SJSA1 (cell line): ENCODE data around the gene RRBP1. TPM values are rescaled to one million over a fixed set of nuclear protein-coding genes. Genes with fewer than 3 reads are reported as not detected.

Experiments used
- DNase-seq, 2 experiments: peaks; one replicate each; pipeline ENCODE4 v3.0.0-alpha.2; 2015 to 2020; ENCODE audit warnings: low spot score in 2 of 2, low read depth in 1 of 2
- H3K27ac ChIP-seq: fragments of 250-450 bp; sonication (Bioruptor Pico); 2 replicates; pipeline ENCODE4 v1.5.1; 2020; ENCODE audit warnings: mild to moderate bottlenecking, moderate library complexity
- H3K27me3 ChIP-seq: fragments of 250-450 bp; sonication (Bioruptor Pico); replicated peaks from 2 replicates; pipeline ENCODE4 v1.5.1; 2020; ENCODE audit warnings: mild to moderate bottlenecking, moderate library complexity
- H3K36me3 ChIP-seq: fragments of 250-450 bp; sonication (Bioruptor Pico); 2 replicates; pipeline ENCODE4 v1.5.1; 2020; ENCODE audit warnings: mild to moderate bottlenecking
- H3K4me1 ChIP-seq: fragments of 250-450 bp; sonication (Bioruptor Pico); replicated peaks from 2 replicates; pipeline ENCODE4 v1.6.1; 2021; ENCODE audit warnings: mild to moderate bottlenecking
- H3K4me3 ChIP-seq: fragments of 250-450 bp; sonication (Bioruptor Pico); 2 replicates; pipeline ENCODE4 v1.5.1; 2020; ENCODE audit warnings: mild to moderate bottlenecking
- H3K9me3 ChIP-seq: fragments of 250-450 bp; sonication (Bioruptor Pico); replicated peaks from 2 replicates; pipeline ENCODE4 v1.5.1; 2020; ENCODE audit warnings: mild to moderate bottlenecking
- total RNA-seq: library from RNA; depleted of rRNA; stranded (reverse); fragments of >200 nt; shearing (Covaris generic); gene quantifications from 2 replicates; pipeline ENCODE4 v1.2.3, GENCODE V29; 2014

RRBP1 gene
- total RNA-seq, 1 experiment from 2014 or later = 272 TPM

- H3K27me3 ChIP-seq = no peaks in the 10 kb centered on the region
- no peaks in the 10 kb centered on the region for H3K4me1 ChIP-seq
- H3K36me3 ChIP-seq = peaks cover 95% of the 10 kb centered on the region
- H3K9me3 ChIP-seq = 0 out of 2 replicates have a peak, but pooled peaks cover 2% of the 10 kb centered on the region
- no peak overlapping the region for H3K4me3 ChIP-seq
- no peak overlapping the region for H3K27ac ChIP-seq
- no peak for DNase-seq
Measured at GRCh38 chr20:17641993-17642392, 40.0 kb downstream of the RRBP1 start.

- Histone ChIP-seq H3K36me3 (peaks cover 95% of the 10 kb centered on the region), H3K9me3 (0 out of 2 replicates have a peak, but pooled peaks cover 2% of the 10 kb centered on the region), H3K4me1 (no peaks in the 10 kb centered on the region), H3K27ac (no peak overlapping the region), H3K4me3 (no peak overlapping the region), H3K27me3 (no peaks in the 10 kb centered on the region)
- DNase-seq = no peak
Measured at GRCh38 chr20:17641520-17641964, 40.5 kb downstream of the RRBP1 start.

- no peak for DNase-seq
- H3K36me3 ChIP-seq = peaks cover 95% of the 10 kb centered on the region
Measured at GRCh38 chr20:17640875-17641378, 41.1 kb downstream of the RRBP1 start.

GRCh38 chr20:17640146-17640874 is 41.7 kb downstream of the RRBP1 start:
- no peak overlapping the region for H3K27ac ChIP-seq
- H3K4me3 ChIP-seq = no peak overlapping the region
- DNase-seq = no peak
- H3K36me3 ChIP-seq = peaks cover 95% of the 10 kb centered on the region
- no peaks in the 10 kb centered on the region for H3K4me1 ChIP-seq
- H3K9me3 ChIP-seq = 0 out of 2 replicates have a peak, but pooled peaks cover 2% of the 10 kb centered on the region
- no peaks in the 10 kb centered on the region for H3K27me3 ChIP-seq

More at GRCh38 chr20:17640875-17641378, 41.1 kb downstream of the RRBP1 start:
- Histone ChIP-seq H3K4me1 (no peaks in the 10 kb centered on the region), H3K27me3 (no peaks in the 10 kb centered on the region), H3K9me3 (0 out of 2 replicates have a peak, but pooled peaks cover 2% of the 10 kb centered on the region), H3K4me3 (no peak overlapping the region), H3K27ac (no peak overlapping the region)

GRCh38 chr20:17638835-17639407 is 43.1 kb downstream of the RRBP1 start:
- Histone ChIP-seq H3K27ac (no peak overlapping the region), H3K4me1 (no peaks in the 10 kb centered on the region), H3K36me3 (peaks cover 96% of the 10 kb centered on the region), H3K4me3 (no peak overlapping the region), H3K9me3 (0 out of 2 replicates have a peak, but pooled peaks cover 2% of the 10 kb centered on the region), H3K27me3 (no peaks in the 10 kb centered on the region)
- no peak for DNase-seq

- Histone ChIP-seq H3K27ac (no peak overlapping the region), H3K4me1 (no peaks in the 10 kb centered on the region), H3K36me3 (peaks cover 98% of the 10 kb centered on the region), H3K4me3 (no peak overlapping the region), H3K27me3 (no peaks in the 10 kb centered on the region), H3K9me3 (0 out of 2 replicates have a peak, but pooled peaks cover 2% of the 10 kb centered on the region)
- no peak for DNase-seq
Measured at GRCh38 chr20:17637985-17638640, 43.9 kb downstream of the RRBP1 start.

GRCh38 chr20:17637413-17637780 is 44.6 kb downstream of the RRBP1 start:
- Histone ChIP-seq H3K4me1 (no peaks in the 10 kb centered on the region), H3K27me3 (no peaks in the 10 kb centered on the region), H3K36me3 (peaks cover 99% of the 10 kb centered on the region), H3K27ac (no peak overlapping the region), H3K4me3 (no peak overlapping the region), H3K9me3 (0 out of 2 replicates have a peak, but pooled peaks cover 2% of the 10 kb centered on the region)
- no peak for DNase-seq

- H3K36me3 ChIP-seq = peaks cover 99% of the 10 kb centered on the region
- DNase-seq = no peak
- 0 out of 2 replicates have a peak, but pooled peaks cover 2% of the 10 kb centered on the region for H3K9me3 ChIP-seq
- no peaks in the 10 kb centered on the region for H3K27me3 ChIP-seq
- no peak overlapping the region for H3K27ac ChIP-seq
- no peaks in the 10 kb centered on the region for H3K4me1 ChIP-seq
- no peak overlapping the region for H3K4me3 ChIP-seq
Measured at GRCh38 chr20:17636523-17637412, 45.3 kb downstream of the RRBP1 start.

- no peak for DNase-seq
- Histone ChIP-seq H3K27ac (no peak overlapping the region), H3K4me3 (no peak overlapping the region), H3K4me1 (no peaks in the 10 kb centered on the region), H3K27me3 (no peaks in the 10 kb centered on the region), H3K36me3 (peaks cover 99% of the 10 kb centered on the region), H3K9me3 (0 out of 2 replicates have a peak, but pooled peaks cover 2% of the 10 kb centered on the region)
Measured at GRCh38 chr20:17635332-17636244, 46.5 kb downstream of the RRBP1 start.

GRCh38 chr20:17634661-17635331 is 47.2 kb downstream of the RRBP1 start:
- no peaks in the 10 kb centered on the region for H3K27me3 ChIP-seq
- H3K36me3 ChIP-seq = peaks cover 99% of the 10 kb centered on the region
- H3K9me3 ChIP-seq = 0 out of 2 replicates have a peak, but pooled peaks cover 2% of the 10 kb centered on the region
- H3K4me3 ChIP-seq = no peak overlapping the region
- no peaks in the 10 kb centered on the region for H3K4me1 ChIP-seq
- no peak for DNase-seq
- no peak overlapping the region for H3K27ac ChIP-seq

GRCh38 chr20:17633850-17634500 is 48.1 kb downstream of the RRBP1 start:
- Histone ChIP-seq H3K4me3 (no peak overlapping the region), H3K36me3 (peaks cover 100% of the 10 kb centered on the region)

More at GRCh38 chr20:17633850-17634500, 48.1 kb downstream of the RRBP1 start:
- H3K9me3 ChIP-seq = no peaks in the 10 kb centered on the region
- no peak overlapping the region for H3K27ac ChIP-seq
- DNase-seq = no peak
- H3K4me1 ChIP-seq = no peaks in the 10 kb centered on the region
- no peaks in the 10 kb centered on the region for H3K27me3 ChIP-seq
